GM19328 (cell line): ENCODE measurements around the gene MYOF.

Experiments used
- ATAC-seq: cut with Tn5 transposase; IDR thresholded peaks from one replicate; pipeline ENCODE4 v1.9.1; 2021; ENCODE audit warnings: mild to moderate bottlenecking, moderate library complexity; ENCODE audit not compliant: unreplicated experiment

The MYOF gene

DNA sequence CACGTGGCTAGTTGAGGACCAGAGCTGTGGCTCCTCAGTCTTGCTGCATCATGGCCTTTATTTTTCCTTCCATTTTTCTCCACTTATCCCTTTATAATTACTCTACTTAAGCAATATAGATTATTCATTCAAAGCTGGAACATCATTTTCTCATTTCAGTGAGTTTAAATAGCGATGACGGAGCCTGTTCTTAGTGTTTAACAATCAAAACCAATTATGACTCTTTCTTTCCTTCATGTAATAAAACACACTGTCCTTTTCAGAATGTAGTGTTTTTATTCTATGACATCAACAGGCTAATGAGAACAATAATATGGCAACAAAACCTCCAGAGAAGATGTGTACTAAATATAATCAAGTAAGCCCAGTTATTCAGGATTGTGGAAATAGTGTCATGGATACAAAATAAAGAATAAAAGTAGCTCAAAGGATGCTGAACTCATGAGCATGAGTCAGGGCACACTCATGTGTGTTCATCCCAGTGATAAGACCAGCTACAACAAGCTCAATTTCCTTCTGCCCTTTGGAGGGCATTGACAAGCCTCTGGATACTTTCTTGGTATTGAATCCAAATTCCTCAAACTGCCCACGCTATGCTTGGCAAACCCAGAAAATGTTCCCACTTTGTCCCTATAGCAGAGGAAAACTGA, 220.0 kb downstream of the MYOF start:
- ATAC-seq = no peak

DNA sequence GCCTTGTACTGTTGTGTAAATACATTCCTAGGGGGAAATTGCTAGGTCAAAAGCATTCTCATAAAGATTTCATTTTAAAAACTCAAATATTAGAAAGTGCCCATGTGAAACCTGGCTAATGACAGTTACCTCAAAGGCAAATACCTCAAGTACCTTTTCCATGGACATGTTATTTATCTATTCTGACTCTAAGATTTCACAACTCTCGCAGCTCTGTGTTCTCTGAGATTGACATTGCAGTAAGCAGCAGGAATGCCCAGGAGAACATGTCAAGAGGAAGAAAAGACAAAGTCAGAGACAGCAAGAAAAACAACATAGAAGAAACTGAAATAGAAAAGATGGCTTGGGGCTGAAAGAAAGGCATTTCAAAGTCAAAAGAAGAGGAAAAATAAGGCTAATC, 221.0 kb downstream of the MYOF start:
- no peak for ATAC-seq

DNA sequence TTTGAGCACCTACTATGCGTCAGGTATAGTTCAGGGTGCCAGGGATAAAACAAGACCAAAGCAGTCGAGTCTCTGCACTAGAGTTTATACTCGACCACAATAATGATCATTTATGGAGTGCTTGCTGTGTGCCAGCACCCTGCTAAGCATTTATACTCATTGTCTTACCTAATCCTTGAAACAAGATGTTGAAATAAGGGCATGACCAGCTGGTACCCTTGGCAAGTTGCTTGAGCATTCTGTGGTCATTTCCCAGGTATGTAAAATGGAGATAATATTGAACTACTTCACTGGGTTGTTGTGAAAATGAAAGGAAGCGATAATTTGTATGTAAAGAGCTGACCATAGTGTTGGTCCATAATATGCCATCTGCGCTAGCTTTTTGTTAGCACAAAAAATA, 223.0 kb downstream of the MYOF start:
- ATAC-seq = no peak
